Ectodermal cell (in vitro differentiated cells): ENCODE results near the gene IQCK.

Experiments used
- H3K27ac ChIP-seq: 2 replicates; pipeline ENCODE4 v1.7.0; 2013; ENCODE audit warnings: mild to moderate bottlenecking, low read depth, low read length; ENCODE audit not compliant: insufficient read depth, poor library complexity, severe bottlenecking
- H3K27me3 ChIP-seq: 2 replicates; pipeline ENCODE4 v1.7.0; 2013; ENCODE audit warnings: mild to moderate bottlenecking, low read length; ENCODE audit not compliant: insufficient read depth, control insufficient read depth, poor library complexity, severe bottlenecking
- H3K36me3 ChIP-seq: one replicate; pipeline ENCODE4 v1.7.0; 2013; ENCODE audit warnings: low read length; ENCODE audit not compliant: control insufficient read depth, insufficient read depth
- H3K4me1 ChIP-seq: one replicate; pipeline ENCODE4 v1.7.0; 2013; ENCODE audit warnings: low read length; ENCODE audit not compliant: control insufficient read depth, insufficient read depth
- H3K4me3 ChIP-seq: 2 replicates; pipeline ENCODE4 v1.7.0; 2013; ENCODE audit warnings: low read depth, low read length, control low read depth; ENCODE audit not compliant: insufficient read depth
- H3K9me3 ChIP-seq: 2 replicates; pipeline ENCODE4 v1.7.0; 2013; ENCODE audit warnings: mild to moderate bottlenecking, low read length, moderate library complexity; ENCODE audit not compliant: control insufficient read depth
- WGBS, 2 experiments: methylation state at CpG; one replicate each; pipeline ENCODE4 v1.1.7; 2013; ENCODE audit warnings: missing lambda C conversion rate in 2 of 2; 5-methylcytosine and 5-hydroxymethylcytosine counted together

IQCK gene

DNA sequence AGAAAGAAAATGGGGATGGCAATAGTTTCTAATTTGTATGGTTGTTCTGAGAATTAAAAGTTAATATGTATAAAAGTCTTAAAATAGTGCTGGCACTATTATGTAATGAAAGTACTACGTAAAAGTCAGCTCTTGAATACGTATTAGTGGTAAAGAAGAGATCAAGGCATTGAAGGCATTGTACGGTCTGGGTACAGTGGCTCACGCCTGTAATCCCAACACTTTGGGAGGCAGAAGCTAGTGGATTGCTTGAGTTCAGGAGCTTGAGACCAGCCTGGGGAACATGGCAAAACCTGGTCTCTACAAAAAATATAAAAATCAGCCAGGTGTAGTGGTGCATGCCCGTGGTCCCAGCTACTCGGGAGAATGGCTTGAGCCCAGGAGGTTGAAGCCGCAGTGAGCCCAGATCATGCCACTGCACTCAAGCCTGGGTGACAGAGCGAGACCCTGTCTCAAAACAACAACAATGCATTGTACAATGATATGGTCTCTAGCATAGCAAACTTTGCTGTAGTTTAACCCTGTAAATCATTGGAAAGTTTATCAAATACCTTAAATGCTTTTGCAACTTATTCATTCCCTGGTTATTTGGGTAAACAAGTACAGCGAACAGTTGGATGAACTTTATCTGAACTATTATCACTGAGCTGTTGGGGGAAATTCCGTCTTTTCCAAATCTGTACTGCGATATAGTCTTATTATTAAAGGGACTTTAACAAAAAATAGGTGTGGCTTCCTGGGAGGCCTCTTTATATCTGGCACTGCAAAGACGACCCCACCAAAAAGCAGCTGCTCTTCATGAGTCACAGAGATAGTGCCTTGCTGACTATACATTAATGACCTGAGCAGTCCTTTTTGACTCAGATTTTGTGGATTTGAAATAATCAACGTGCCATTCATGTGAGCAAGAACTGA is 93.0 kb downstream of the IQCK start:
- H3K9me3 ChIP-seq: no peaks in the 10 kb centered on the region
- no peak overlapping the region for H3K27ac ChIP-seq
- no peaks in the 10 kb centered on the region for H3K27me3 ChIP-seq
- H3K4me3 ChIP-seq: no peak overlapping the region
- peaks cover 8% of the 10 kb centered on the region for H3K4me1 ChIP-seq
- no peaks in the 10 kb centered on the region for H3K36me3 ChIP-seq
- 95% methylated on average over 13 of the region's 13 CpGs for WGBS, 2 experiments

DNA sequence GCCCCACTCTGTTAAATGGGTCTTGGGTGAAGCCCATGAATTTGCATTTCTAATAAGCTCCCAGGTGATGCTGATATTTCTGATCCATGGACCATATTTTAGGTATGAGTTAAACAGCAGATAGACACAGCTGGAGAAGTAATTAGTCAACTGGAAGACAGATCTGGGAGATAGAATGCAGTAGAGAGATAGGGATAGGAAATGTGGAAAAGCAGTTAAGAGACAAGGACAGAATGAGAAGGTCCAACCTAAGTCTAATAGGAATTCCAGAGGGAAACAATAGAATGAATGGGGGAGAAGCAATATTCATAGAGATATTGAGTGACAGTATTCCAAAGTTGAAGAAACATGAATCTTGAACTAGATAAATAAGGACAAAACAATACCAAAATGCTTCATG is 94.9 kb downstream of the IQCK start:
- H3K9me3 ChIP-seq: no peaks in the 10 kb centered on the region
- no peak overlapping the region for H3K27ac ChIP-seq
- peaks cover 4% of the 10 kb centered on the region for H3K4me1 ChIP-seq
- no peaks in the 10 kb centered on the region for H3K36me3 ChIP-seq
- H3K27me3 ChIP-seq: no peaks in the 10 kb centered on the region
- no peak overlapping the region for H3K4me3 ChIP-seq

DNA sequence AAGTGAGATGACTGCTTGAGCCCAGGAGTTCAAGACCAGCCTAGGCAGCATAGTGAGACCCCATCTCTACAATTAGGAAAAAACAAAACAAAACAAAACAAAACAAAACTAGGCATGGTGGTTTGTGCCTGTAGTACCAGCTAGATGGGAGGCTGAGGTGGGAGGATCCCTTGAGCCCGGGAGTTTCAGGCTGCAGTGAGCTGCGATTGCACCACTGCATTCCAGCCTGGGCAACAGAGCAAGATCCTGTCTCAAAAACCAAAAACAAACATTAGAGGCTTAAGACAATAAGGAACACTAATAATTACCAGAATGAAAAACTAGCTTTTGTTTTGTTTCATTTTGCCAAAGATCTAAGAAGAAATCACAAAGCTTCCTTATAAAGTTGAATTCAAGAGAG is 97.3 kb downstream of the IQCK start:
- no peaks in the 10 kb centered on the region for H3K27me3 ChIP-seq
- H3K9me3 ChIP-seq: no peaks in the 10 kb centered on the region
- 97 to 98% methylated on average over 2 of the region's 2 CpGs for WGBS, 2 experiments
- H3K36me3 ChIP-seq: no peaks in the 10 kb centered on the region
- no peak overlapping the region for H3K27ac ChIP-seq
- H3K4me1 ChIP-seq: no peaks in the 10 kb centered on the region
- no peak overlapping the region for H3K4me3 ChIP-seq

DNA sequence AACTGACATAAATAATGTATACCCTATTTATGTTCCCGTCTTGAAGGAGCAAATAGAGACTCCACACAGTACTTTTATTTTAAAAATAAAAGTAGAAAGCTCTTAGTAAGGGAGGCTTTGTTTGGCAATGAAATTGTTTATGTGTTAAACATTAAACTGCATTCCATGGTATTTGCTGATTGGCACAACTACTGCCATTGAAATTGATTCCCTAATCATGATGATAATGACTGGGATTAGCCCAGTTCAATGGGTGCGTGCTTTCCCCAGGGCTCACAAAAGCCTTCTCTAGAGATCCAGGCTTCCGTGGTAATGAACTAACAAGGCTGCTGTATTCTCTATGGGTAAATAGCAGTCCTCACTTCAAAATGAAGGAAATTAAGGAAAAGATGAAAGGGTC is 99.1 kb downstream of the IQCK start:
- Histone ChIP-seq H3K9me3 (no peaks in the 10 kb centered on the region), H3K27me3 (no peaks in the 10 kb centered on the region), H3K4me1 (no peaks in the 10 kb centered on the region), H3K4me3 (no peak overlapping the region), H3K27ac (no peak overlapping the region), H3K36me3 (no peaks in the 10 kb centered on the region)
- 75 to 79% methylated on average over 2 of the region's 3 CpGs for WGBS, 2 experiments

DNA sequence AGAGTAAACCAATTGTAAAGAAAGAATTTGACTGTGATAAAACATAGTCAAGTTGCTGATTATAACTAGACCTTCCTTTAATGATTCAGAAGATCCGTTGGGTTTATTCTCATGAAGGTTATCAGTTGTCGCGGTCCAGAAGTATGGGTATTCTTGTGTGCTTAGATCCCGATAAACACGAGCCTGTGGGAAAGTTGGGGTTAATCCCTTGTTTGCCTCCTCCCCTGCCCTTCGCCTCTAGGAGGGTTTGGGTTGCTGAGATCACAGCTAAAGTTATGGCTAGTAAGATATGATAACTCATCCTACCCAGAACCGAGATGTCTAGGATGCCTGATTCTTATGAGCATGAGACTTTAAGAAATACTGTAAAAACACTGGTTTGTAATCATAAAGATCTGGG is 99.8 kb downstream of the IQCK start:
- H3K27ac ChIP-seq: no peak overlapping the region
- no peaks in the 10 kb centered on the region for H3K36me3 ChIP-seq
- H3K9me3 ChIP-seq: no peaks in the 10 kb centered on the region
- no peaks in the 10 kb centered on the region for H3K4me1 ChIP-seq
- WGBS, 2 experiments: 88 to 93% methylated on average over 7 of the region's 7 CpGs
- H3K4me3 ChIP-seq: no peak overlapping the region
- H3K27me3 ChIP-seq: no peaks in the 10 kb centered on the region

DNA sequence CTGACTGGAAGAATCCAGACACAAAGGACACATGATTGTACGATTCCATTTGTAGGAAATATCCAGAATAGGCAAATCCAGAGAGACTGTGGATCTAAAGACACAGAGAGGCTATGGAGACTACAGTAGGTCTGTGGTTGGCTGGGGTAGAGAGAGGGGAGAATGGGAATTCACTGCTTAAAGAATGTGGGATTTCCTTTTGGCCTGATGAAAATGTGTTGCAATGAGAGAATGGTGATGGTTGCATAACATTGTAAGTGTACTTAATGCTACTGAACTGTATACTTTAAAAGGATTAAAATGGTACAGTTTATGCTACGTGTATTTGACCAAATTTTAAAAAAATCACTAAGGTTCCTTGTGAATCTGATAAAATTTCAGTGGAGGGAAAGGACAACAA is 104.5 kb downstream of the IQCK start:
- no peaks in the 10 kb centered on the region for H3K27me3 ChIP-seq
- WGBS, 2 experiments: 92 to 99% methylated on average over 2 of the region's 2 CpGs
- H3K4me1 ChIP-seq: no peaks in the 10 kb centered on the region
- no peak overlapping the region for H3K27ac ChIP-seq
- H3K9me3 ChIP-seq: no peaks in the 10 kb centered on the region
- no peak overlapping the region for H3K4me3 ChIP-seq
- H3K36me3 ChIP-seq: no peaks in the 10 kb centered on the region

DNA sequence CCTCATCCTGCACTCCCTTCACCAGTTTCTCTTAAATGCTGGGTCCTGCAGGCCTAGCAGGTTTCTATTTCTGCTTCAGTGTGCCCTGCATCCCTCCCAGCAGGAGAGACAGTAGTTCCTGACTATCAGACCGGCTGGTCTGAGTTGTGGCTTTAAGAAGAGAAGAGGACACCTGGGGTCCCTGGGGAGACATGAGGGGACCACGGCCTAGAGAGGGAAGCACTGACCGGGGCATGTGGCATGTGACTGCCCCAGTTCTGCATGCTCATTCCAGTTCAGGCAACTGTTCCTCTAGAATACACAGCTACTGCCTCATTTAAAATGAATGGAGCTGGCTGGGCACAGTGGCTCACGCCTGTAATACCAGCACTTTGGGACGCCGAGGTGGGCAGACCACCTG is 105.3 kb downstream of the IQCK start:
- Histone ChIP-seq H3K4me1 (no peaks in the 10 kb centered on the region), H3K36me3 (no peaks in the 10 kb centered on the region), H3K4me3 (no peak overlapping the region), H3K27me3 (no peaks in the 10 kb centered on the region), H3K27ac (no peak overlapping the region), H3K9me3 (no peaks in the 10 kb centered on the region)
- WGBS, 2 experiments: 82% methylated on average over 6 of the region's 6 CpGs

DNA sequence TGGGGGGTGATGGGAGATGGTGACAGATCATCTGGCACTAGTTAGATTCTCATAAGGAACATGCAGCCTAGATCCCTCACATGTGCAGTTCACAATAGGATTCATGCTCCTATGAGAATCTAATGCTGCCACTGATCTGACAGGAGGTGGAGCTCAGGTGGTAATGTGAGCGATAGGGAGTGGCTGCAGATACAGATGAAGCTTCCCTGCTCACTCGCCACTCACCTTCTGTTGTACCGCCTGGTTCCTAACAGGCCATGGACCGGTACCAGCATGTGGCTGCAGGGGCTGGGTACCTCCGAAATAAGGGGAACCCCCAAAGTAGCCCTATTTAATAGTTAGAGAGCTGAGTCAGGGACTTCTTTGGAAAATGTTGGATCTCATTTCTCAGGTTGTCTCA is 106.1 kb downstream of the IQCK start:
- 91 to 95% methylated on average over 5 of the region's 5 CpGs for WGBS, 2 experiments
- Histone ChIP-seq H3K4me1 (no peaks in the 10 kb centered on the region), H3K27ac (no peak overlapping the region), H3K27me3 (no peaks in the 10 kb centered on the region), H3K36me3 (no peaks in the 10 kb centered on the region), H3K9me3 (no peaks in the 10 kb centered on the region), H3K4me3 (no peak overlapping the region)

DNA sequence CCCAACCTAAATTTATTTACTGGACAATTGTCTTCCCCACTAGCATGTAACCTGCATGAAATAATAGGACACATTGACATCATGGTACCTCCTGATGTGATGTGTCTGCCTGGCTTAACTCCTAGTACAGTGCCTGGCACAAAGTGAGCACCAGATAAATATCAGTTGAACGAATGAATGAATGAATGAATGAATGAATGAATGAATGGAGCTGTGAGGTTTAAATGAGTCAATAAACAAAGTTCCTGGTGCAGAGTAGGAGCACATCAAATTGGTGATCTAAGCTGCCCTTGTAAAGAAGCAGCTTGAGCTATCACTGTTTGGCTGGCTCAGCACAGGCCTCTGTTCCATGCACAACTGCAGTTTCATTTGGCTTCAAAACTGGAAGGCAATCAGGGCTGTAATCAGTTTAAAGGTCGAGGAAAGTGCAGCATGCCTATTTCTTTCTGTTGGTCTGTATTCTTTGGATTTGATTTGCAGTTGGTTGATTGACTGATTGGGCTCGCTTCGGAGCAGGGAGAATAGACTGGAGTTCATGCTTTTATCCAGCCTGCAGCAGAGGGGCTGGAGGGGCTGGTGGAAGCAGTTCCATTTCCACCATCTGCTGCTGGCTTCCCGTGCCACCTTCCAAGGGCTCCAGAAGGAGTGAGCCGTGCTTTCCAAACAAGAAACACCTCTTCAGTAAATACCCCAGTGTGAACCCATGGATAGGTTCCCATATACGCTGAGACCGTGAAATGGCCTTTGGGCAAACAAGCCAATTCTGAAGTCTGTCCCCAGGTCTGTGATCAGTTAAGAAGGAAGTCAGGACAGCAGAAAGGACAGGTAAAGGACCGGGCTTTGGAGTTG is 112.0 kb downstream of the IQCK start:
- Histone ChIP-seq H3K27ac (no peak overlapping the region), H3K4me1 (no peaks in the 10 kb centered on the region), H3K36me3 (no peaks in the 10 kb centered on the region), H3K27me3 (no peaks in the 10 kb centered on the region), H3K9me3 (no peaks in the 10 kb centered on the region), H3K4me3 (no peak overlapping the region)
- WGBS, 2 experiments: 93 to 94% methylated on average over 9 of the region's 9 CpGs

DNA sequence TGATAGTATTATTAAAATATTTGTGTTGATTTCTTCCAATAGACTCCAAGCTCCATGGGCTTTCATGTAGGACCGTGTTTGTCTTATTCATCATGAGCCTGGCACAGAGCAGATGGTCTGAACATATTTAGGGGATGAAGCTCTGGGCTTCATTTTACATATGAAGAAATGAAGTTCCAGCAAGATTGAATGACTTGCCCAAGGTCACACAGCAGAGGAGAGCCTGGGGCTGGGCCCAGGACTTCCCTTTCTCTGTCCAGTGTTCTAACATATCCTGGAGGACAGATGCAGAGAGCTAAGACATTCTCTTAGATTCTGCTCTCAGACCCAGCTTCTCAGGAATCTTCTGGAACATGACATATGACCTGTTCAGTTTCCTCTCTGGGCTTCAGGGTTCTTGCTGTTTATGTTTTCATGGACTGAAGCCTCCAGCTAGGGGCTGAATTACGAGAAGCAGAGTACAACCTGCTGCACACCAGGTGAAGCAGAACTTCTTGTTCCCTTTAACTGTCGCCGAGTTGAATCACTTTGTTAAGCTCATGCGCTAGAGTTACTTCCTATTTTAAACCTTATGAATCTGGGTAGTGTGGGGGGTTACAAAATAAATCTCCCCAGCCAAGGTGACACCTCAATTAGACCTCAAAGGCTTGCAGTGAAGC is 113.0 kb downstream of the IQCK start:
- no peaks in the 10 kb centered on the region for H3K9me3 ChIP-seq
- H3K36me3 ChIP-seq: no peaks in the 10 kb centered on the region
- no peaks in the 10 kb centered on the region for H3K4me1 ChIP-seq
- no peaks in the 10 kb centered on the region for H3K27me3 ChIP-seq
- 95 to 96% methylated on average over 5 of the region's 5 CpGs for WGBS, 2 experiments
- no peak overlapping the region for H3K4me3 ChIP-seq
- H3K27ac ChIP-seq: no peak overlapping the region
